GM23338 (cell line): ENCODE data around the gene SESN1. TPM values are rescaled to one million over a fixed set of nuclear protein-coding genes. Genes with fewer than 3 reads are reported as not detected.

Experiments
- ATAC-seq: fragments of 200-7000 bp; cut with Tn5 transposase; 3 replicates; pipeline ENCODE4 v1.9.1; 2020
- DNase-seq: peaks from one replicate; pipeline ENCODE4 v3.0.0-alpha.2; 2015; ENCODE audit warnings: low spot score
- H2AFZ ChIP-seq: fragments of 200-600 bp; sonication (generic); 2 replicates; pipeline ENCODE4 v1.8.0; 2016; ENCODE audit warnings: antibody characterized with exemption, mild to moderate bottlenecking, moderate library complexity
- H3F3A ChIP-seq: fragments of 200-600 bp; sonication (generic); replicated peaks from 2 replicates; pipeline ENCODE4 v1.8.0; 2017; ENCODE audit warnings: antibody characterized with exemption, mixed run types, low read depth
- H3K27ac ChIP-seq: fragments of 200-600 bp; sonication (generic); 2 replicates; pipeline ENCODE4 v1.6.1; 2016; ENCODE audit warnings: low read depth
- H3K27me3 ChIP-seq: fragments of 200-600 bp; sonication (generic); 2 replicates; pipeline ENCODE4 v1.8.0; 2016; ENCODE audit warnings: mild to moderate bottlenecking, mixed run types, moderate library complexity; ENCODE audit not compliant: insufficient read depth
- H3K36me3 ChIP-seq: fragments of 200-600 bp; sonication (generic); 2 replicates; pipeline ENCODE4 v1.8.0; 2016; ENCODE audit warnings: mild to moderate bottlenecking; ENCODE audit not compliant: insufficient read depth
- H3K4me1 ChIP-seq: fragments of 200-600 bp; sonication (generic); 2 replicates; pipeline ENCODE4 v1.8.0; 2016; ENCODE audit warnings: mild to moderate bottlenecking, moderate library complexity; ENCODE audit not compliant: insufficient read depth
- H3K4me2 ChIP-seq: fragments of 200-600 bp; sonication (generic); 2 replicates; pipeline ENCODE4 v1.7.1; 2017; ENCODE audit warnings: mixed run types
- H3K4me3 ChIP-seq: fragments of 200-600 bp; sonication (generic); 2 replicates; pipeline ENCODE4 v1.6.1; 2016; ENCODE audit warnings: mixed run types
- H3K79me2 ChIP-seq: fragments of 200-600 bp; sonication (generic); replicated peaks from 2 replicates; pipeline ENCODE4 v1.8.0; 2017; ENCODE audit warnings: mild to moderate bottlenecking; ENCODE audit not compliant: insufficient read depth
- H3K9me2 ChIP-seq: fragments of 200-600 bp; sonication (generic); 2 replicates; pipeline ENCODE4 v1.8.0; 2017; ENCODE audit not compliant: insufficient read depth
- H4K20me1 ChIP-seq: fragments of 200-600 bp; sonication (generic); replicated peaks from 2 replicates; pipeline ENCODE4 v1.8.0; 2017; ENCODE audit warnings: mild to moderate bottlenecking; ENCODE audit not compliant: insufficient read depth
- H3K27ac Mint-ChIP-seq: 2 replicates; pipeline ENCODE4 v1.8.0; 2020; ENCODE audit warnings: inconsistent platforms, mild to moderate bottlenecking, moderate library complexity, mixed read lengths
- H3K27me3 Mint-ChIP-seq: 3 replicates; pipeline ENCODE4 v1.8.0; 2022; ENCODE audit warnings: low read depth, mild to moderate bottlenecking, moderate library complexity, mixed read lengths, inconsistent platforms; ENCODE audit not compliant: insufficient read depth, poor library complexity
- H3K36me3 Mint-ChIP-seq: 3 replicates; pipeline ENCODE4 v1.8.0; 2021; ENCODE audit warnings: low read depth, mild to moderate bottlenecking, inconsistent platforms, moderate library complexity, mixed read lengths
- H3K4me1 Mint-ChIP-seq: 3 replicates; pipeline ENCODE4 v1.8.0; 2020; ENCODE audit warnings: mild to moderate bottlenecking, inconsistent platforms, mixed read lengths
- H3K4me3 Mint-ChIP-seq: 3 replicates; pipeline ENCODE4 v1.8.0; 2021; ENCODE audit warnings: moderate library complexity, mild to moderate bottlenecking, inconsistent platforms, mixed read lengths
- H3K9me3 Mint-ChIP-seq: 3 replicates; pipeline ENCODE4 v1.8.0; 2020; ENCODE audit warnings: moderate library complexity, mild to moderate bottlenecking, inconsistent platforms, mixed read lengths
- CREB1 ChIP-seq: fragments of 250-450 bp; sonication (Bioruptor Pico); IDR thresholded peaks from 2 replicates; pipeline ENCODE4 v1.5.0; 2020; ENCODE audit warnings: low read depth, mild to moderate bottlenecking, moderate library complexity
- CTCF ChIP-seq, 2 experiments: fragments of 200-600 bp in 1 of 2; sonication (generic) in 1 of 2; conservative IDR thresholded peaks; 2 replicates each; pipeline versions ENCODE4 v1.5.1 to v1.6.1; 2016 to 2017; ENCODE audit warnings: antibody characterized with exemption in 2 of 2, low read depth in 2 of 2, mild to moderate bottlenecking in 2 of 2, moderate library complexity in 1 of 2
- ETS1 ChIP-seq: IDR thresholded peaks from 2 replicates; pipeline ENCODE4 v1.6.1; 2016; ENCODE audit warnings: antibody characterized with exemption
- EZH2phosphoT487 ChIP-seq: fragments of 200-600 bp; sonication (generic); IDR thresholded peaks from one replicate; pipeline ENCODE4 v1.8.1; 2018; ENCODE audit warnings: antibody characterized with exemption; ENCODE audit not compliant: unreplicated experiment
- JUNB ChIP-seq: IDR thresholded peaks from one replicate; pipeline ENCODE4 v1.6.1; 2016; ENCODE audit warnings: antibody characterized with exemption; ENCODE audit not compliant: unreplicated experiment
- NANOG ChIP-seq: IDR thresholded peaks from 2 replicates; pipeline ENCODE4 v1.6.1; 2016; ENCODE audit warnings: antibody characterized with exemption, borderline replicate concordance
- POLR2AphosphoS5 ChIP-seq: IDR thresholded peaks from 2 replicates; pipeline ENCODE4 v1.6.1; 2016; ENCODE audit warnings: antibody characterized with exemption, low read depth
- REST ChIP-seq: IDR thresholded peaks from one replicate; pipeline ENCODE4 v1.6.1; 2018; ENCODE audit warnings: antibody characterized with exemption; ENCODE audit not compliant: unreplicated experiment
- STAT1 ChIP-seq: IDR thresholded peaks from one replicate; pipeline ENCODE4 v1.6.1; 2016; ENCODE audit warnings: antibody characterized with exemption; ENCODE audit not compliant: unreplicated experiment
- ZNF114 ChIP-seq: fragments of 250-450 bp; sonication (Bioruptor Pico); IDR thresholded peaks from 2 replicates; pipeline ENCODE4 v1.5.0; 2020; ENCODE audit warnings: mild to moderate bottlenecking, moderate library complexity
- ZNF331 ChIP-seq: fragments of 250-450 bp; sonication (Bioruptor Pico); IDR thresholded peaks from 2 replicates; pipeline ENCODE4 v1.5.0; 2020; ENCODE audit warnings: low read depth, mild to moderate bottlenecking, moderate library complexity
- polyA plus RNA-seq: library from polyadenylated mRNA; unstranded; fragments of >200 nt; fragmentation: Nextera tagmentation; extraction: Ambion mirVana; gene quantifications from 2 replicates; pipeline ENCODE4 v1.2.1, GENCODE V29; 2016
- total RNA-seq: library from RNA; depleted of rRNA; stranded (reverse); fragments of >200 nt; shearing (Covaris generic); gene quantifications from 2 replicates; pipeline ENCODE4 v1.2.3, GENCODE V29; 2014

Gene SESN1
- total and polyA plus RNA-seq, 2 experiments from 2014 or later, result 26.2 to 36.4 TPM

- TF ChIP-seq CTCF (conservative IDR thresholded peaks at IDR 0.05; ENCODE audit: low read depth in 2 of 2), result no peak
- no peak for TF ChIP-seq ETS1
- no peak for TF ChIP-seq ZNF331 (CRISPR knock-in tag)
- TF ChIP-seq EZH2phosphoT487, result no peak
Measured at GRCh38 chr6:108988296-108988695, 106.3 kb downstream of the SESN1 start (continued).

- no peaks in the 10 kb centered on the region for H3K27me3 ChIP-seq
- H3K9me3 Mint-ChIP-seq, result no peaks in the 10 kb centered on the region
- H3K36me3 ChIP-seq, result 0 out of 2 replicates have a peak, but pooled peaks cover 7% of the 10 kb centered on the region
- H3K4me2 ChIP-seq, result no peak overlapping the region
- no peaks in the 10 kb centered on the region for H3K79me2 ChIP-seq
- H3K4me1 ChIP-seq, result no peaks in the 10 kb centered on the region
- no peak overlapping the region for H3K27ac ChIP-seq
- H3K4me1 Mint-ChIP-seq, result no peaks in the 10 kb centered on the region; the same call in 2 of the 3 replicates
- no peak overlapping the region for H3K27ac Mint-ChIP-seq
- H3K4me3 ChIP-seq, result no peak overlapping the region
- H3F3A ChIP-seq, result no peaks in the 10 kb centered on the region
- ATAC-seq, result no peak
- H3K4me3 Mint-ChIP-seq, result no peak overlapping the region
- DNase-seq, result no peak
- H3K9me2 ChIP-seq, result no peaks in the 10 kb centered on the region
- H3K36me3 Mint-ChIP-seq, result peaks cover 22% of the 10 kb centered on the region
- H4K20me1 ChIP-seq, result no peaks in the 10 kb centered on the region
- H3K27me3 Mint-ChIP-seq, result no peaks in the 10 kb centered on the region
- H2AFZ ChIP-seq, result no peak overlapping the region
- TF ChIP-seq STAT1, result no peak
- no peak for TF ChIP-seq REST
- no peak for TF ChIP-seq CTCF (conservative IDR thresholded peaks at IDR 0.05; ENCODE audit: low read depth in 2 of 2)
- TF ChIP-seq JUNB, result no peak
- no peak for TF ChIP-seq POLR2AphosphoS5
- no peak for TF ChIP-seq ETS1
- TF ChIP-seq ZNF114 (CRISPR knock-in tag), result no peak
- TF ChIP-seq EZH2phosphoT487, result no peak
- no peak for TF ChIP-seq CREB1
- TF ChIP-seq NANOG, result no peak
Measured at GRCh38 chr6:108987156-108987555, 107.5 kb downstream of the SESN1 start.
